Measurements from ENCODE around the gene H2BW2. TPM values are rescaled to one million over a fixed set of nuclear protein-coding genes. Genes with fewer than 3 reads are reported as not detected.

H2BW2 gene
- polyA plus RNA-seq, 2 of the 4 experiments (the other 2 are of a cell fraction): not detected

GRCh38 chrX:104084534-104085277 is 45.0 kb downstream of the H2BW2 start:
- ATAC-seq: no peak
- no peak for TF ChIP-seq PHF8 (IDR thresholded peaks at IDR 0.05; ENCODE audit: borderline replicate concordance, low read depth)
- Histone ChIP-seq H3K9me3 (no peaks in the 10 kb centered on the region), H3K27ac (no peak overlapping the region), H3K4me3 (no peak overlapping the region), H3K4me1 (no peaks in the 10 kb centered on the region), H3K4me2 (no peak overlapping the region)
- no peak for FAIRE-seq
- 13% methylated on average over 4 of the region's 5 CpGs for WGBS (ENCODE audit: missing lambda C conversion rate)
- ChIA-PET CTCF (no interaction called here), POLR2A (no interaction called here)
- DNase-seq (ENCODE audit: low read depth in 1 of 2, low spot score in 1 of 2): no peak

DNA sequence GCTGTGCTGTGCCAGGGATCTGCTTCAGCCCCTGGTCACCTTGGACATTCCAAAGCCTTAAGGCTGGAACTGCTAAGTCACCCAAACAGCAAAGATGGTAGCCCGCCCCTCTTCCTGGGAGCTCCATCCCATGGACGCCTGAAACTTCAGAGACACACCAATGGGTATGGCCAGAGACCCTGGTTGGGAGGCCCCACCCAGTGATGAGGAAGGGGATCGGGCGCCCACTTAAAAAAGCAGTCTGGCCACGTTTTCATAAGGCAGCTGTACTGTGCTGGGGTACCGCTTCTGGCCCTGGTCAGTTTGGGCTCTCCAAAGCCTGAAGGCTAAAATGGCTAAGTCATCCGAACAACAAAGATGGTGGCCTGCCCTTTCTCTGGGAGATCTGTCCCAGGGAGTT is 45.7 kb downstream of the H2BW2 start:
- 65% methylated on average over 4 of the region's 7 CpGs for WGBS (ENCODE audit: missing lambda C conversion rate)
- ATAC-seq (no peak), FAIRE-seq (no peak), DNase-seq (ENCODE audit: low read depth in 1 of 2, low spot score in 1 of 2) (no peak)
- ChIA-PET POLR2A (no interaction called here), CTCF (interaction anchor here (0.7 kb wide), 1 partner anchor 28 kb away, joined by 3 read pairs; no protein-coding TSS in a partner anchor)
- Histone ChIP-seq H3K4me2 (no peak overlapping the region), H3K4me3 (no peak overlapping the region), H3K4me1 (no peaks in the 10 kb centered on the region), H3K27ac (no peak overlapping the region), H3K9me3 (no peaks in the 10 kb centered on the region)
- TF ChIP-seq CBX2 (IDR thresholded peaks at IDR 0.05; ENCODE audit: borderline replicate concordance, low read depth): no peak
- no peak for TF ChIP-seq HOXA7 (CRISPR knock-in tag; IDR thresholded peaks at IDR 0.05)
- no peak for TF ChIP-seq KDM5A (IDR thresholded peaks at IDR 0.05)
- TF ChIP-seq, protein P1, sequence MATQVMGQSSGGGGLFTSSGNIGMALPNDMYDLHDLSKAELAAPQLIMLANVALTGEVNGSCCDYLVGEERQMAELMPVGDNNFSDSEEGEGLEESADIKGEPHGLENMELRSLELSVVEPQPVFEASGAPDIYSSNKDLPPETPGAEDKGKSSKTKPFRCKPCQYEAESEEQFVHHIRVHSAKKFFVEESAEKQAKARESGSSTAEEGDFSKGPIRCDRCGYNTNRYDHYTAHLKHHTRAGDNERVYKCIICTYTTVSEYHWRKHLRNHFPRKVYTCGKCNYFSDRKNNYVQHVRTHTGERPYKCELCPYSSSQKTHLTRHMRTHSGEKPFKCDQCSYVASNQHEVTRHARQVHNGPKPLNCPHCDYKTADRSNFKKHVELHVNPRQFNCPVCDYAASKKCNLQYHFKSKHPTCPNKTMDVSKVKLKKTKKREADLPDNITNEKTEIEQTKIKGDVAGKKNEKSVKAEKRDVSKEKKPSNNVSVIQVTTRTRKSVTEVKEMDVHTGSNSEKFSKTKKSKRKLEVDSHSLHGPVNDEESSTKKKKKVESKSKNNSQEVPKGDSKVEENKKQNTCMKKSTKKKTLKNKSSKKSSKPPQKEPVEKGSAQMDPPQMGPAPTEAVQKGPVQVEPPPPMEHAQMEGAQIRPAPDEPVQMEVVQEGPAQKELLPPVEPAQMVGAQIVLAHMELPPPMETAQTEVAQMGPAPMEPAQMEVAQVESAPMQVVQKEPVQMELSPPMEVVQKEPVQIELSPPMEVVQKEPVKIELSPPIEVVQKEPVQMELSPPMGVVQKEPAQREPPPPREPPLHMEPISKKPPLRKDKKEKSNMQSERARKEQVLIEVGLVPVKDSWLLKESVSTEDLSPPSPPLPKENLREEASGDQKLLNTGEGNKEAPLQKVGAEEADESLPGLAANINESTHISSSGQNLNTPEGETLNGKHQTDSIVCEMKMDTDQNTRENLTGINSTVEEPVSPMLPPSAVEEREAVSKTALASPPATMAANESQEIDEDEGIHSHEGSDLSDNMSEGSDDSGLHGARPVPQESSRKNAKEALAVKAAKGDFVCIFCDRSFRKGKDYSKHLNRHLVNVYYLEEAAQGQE (IDR thresholded peaks at IDR 0.05): no peak
- TF ChIP-seq, protein P2, sequence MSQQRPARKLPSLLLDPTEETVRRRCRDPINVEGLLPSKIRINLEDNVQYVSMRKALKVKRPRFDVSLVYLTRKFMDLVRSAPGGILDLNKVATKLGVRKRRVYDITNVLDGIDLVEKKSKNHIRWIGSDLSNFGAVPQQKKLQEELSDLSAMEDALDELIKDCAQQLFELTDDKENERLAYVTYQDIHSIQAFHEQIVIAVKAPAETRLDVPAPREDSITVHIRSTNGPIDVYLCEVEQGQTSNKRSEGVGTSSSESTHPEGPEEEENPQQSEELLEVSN (IDR thresholded peaks at IDR 0.05; ENCODE audit: borderline replicate concordance, low read depth): no peak
- no peak for TF ChIP-seq POLR2AphosphoS2 (conservative IDR thresholded peaks at IDR 0.05; ENCODE audit: low read length)
- TF ChIP-seq CHD4 (IDR thresholded peaks at IDR 0.05; ENCODE audit: borderline replicate concordance): no peak
- TF ChIP-seq HOXB13 (CRISPR knock-in tag; IDR thresholded peaks at IDR 0.05; ENCODE audit: low read depth): no peak
- no peak for TF ChIP-seq FOXS1 (CRISPR knock-in tag; IDR thresholded peaks at IDR 0.05)
- TF ChIP-seq MAFK (IDR thresholded peaks at IDR 0.05; ENCODE audit: partially characterized antibody): no peak
- no peak for TF ChIP-seq ZNF302 (CRISPR knock-in tag; IDR thresholded peaks at IDR 0.05)
- no peak for TF ChIP-seq NR3C1 (IDR thresholded peaks at IDR 0.05)
- no peak for TF ChIP-seq POLR2A (IDR thresholded peaks at IDR 0.05; ENCODE audit: low read length)
- TF ChIP-seq ZC3H11A (IDR thresholded peaks at IDR 0.05): no peak
- no peak for TF ChIP-seq RCOR1 (IDR thresholded peaks at IDR 0.05; ENCODE audit: low read depth, low read length)

- CTCF ChIA-PET: interaction anchor here (0.7 to 1.0 kb wide), 2 partner anchors 27 to 50 kb away, joined by 3 read pairs; no protein-coding TSS in a partner anchor
- no peaks in the 10 kb centered on the region for H3K4me1 ChIP-seq
- no peaks in the 10 kb centered on the region for H3K9me3 ChIP-seq
- FAIRE-seq (no peak), ATAC-seq (no peak), DNase-seq (ENCODE audit: low read depth in 1 of 2, low spot score in 1 of 2) (no peak)
- H3K4me2 ChIP-seq: no peak overlapping the region
- 40% methylated on average over 3 of the region's 7 CpGs for WGBS (ENCODE audit: missing lambda C conversion rate)
- TF ChIP-seq GATA3 (IDR thresholded peaks at IDR 0.05; ENCODE audit: borderline replicate concordance): no peak
- TF ChIP-seq CBX2 (IDR thresholded peaks at IDR 0.05; ENCODE audit: borderline replicate concordance, low read depth): no peak
- TF ChIP-seq HOXA7 (CRISPR knock-in tag; IDR thresholded peaks at IDR 0.05): no peak
- no peak overlapping the region for H3K27ac ChIP-seq
- POLR2A ChIA-PET: no interaction called here
- no peak overlapping the region for H3K4me3 ChIP-seq
These were observed 46.2 kb downstream of the H2BW2 start for GRCh38 chrX:104085919-104086318.

Other genes starting within 250 kb of the H2BW2 start
- 0.15 and 0.16 TPM in 2 replicates for gene RAB9B, start 207.7 kb upstream of the H2BW2 start, polyA plus RNA-seq (2011; rRNA removed)
- 0.09 to 0.17 TPM (median 0.14 TPM) in 3 replicates for gene RAB9B, start 207.7 kb upstream of the H2BW2 start, polyA plus RNA-seq (2017; fragmentation: RNase III; extraction: RNeasy Plus Mini Kit Qiagen cat#74134 plus additional on column Dnase treatment)
- gene TMSB15B, start 77.3 kb upstream of the H2BW2 start, polyA plus RNA-seq (2011; rRNA removed): 8.4 and 12.2 TPM in 2 replicates
- gene TMSB15B, start 77.3 kb upstream of the H2BW2 start, polyA plus RNA-seq (2017; fragmentation: RNase III; extraction: RNeasy Plus Mini Kit Qiagen cat#74134 plus additional on column Dnase treatment): 5.3 to 8.0 TPM (median 6.5 TPM) in 3 replicates
- gene H2BW1, start 26.2 kb upstream of the H2BW2 start, polyA plus RNA-seq (2011; rRNA removed): not detected in 2 replicates
- not detected in 3 replicates for gene H2BW1, start 26.2 kb upstream of the H2BW2 start, polyA plus RNA-seq (2017; fragmentation: RNase III; extraction: RNeasy Plus Mini Kit Qiagen cat#74134 plus additional on column Dnase treatment)
- 0.81 and 1.1 TPM in 2 replicates for gene TMSB15C, start 36.3 kb downstream of the H2BW2 start, polyA plus RNA-seq (2011; rRNA removed)
- 0.58 to 0.96 TPM (median 0.79 TPM) in 3 replicates for gene TMSB15C, start 36.3 kb downstream of the H2BW2 start, polyA plus RNA-seq (2017; fragmentation: RNase III; extraction: RNeasy Plus Mini Kit Qiagen cat#74134 plus additional on column Dnase treatment)
- 0.26 and 0.35 TPM in 2 replicates for gene ZCCHC18, start 72.6 kb downstream of the H2BW2 start, polyA plus RNA-seq (2011; rRNA removed)
- gene ZCCHC18, start 72.6 kb downstream of the H2BW2 start, polyA plus RNA-seq (2017; fragmentation: RNase III; extraction: RNeasy Plus Mini Kit Qiagen cat#74134 plus additional on column Dnase treatment): 0.14 to 0.22 TPM (median 0.19 TPM) in 3 replicates
- gene SLC25A53, start 117.1 kb downstream of the H2BW2 start, polyA plus RNA-seq (2011; rRNA removed): 3.3 and 5.0 TPM in 2 replicates
- gene SLC25A53, start 117.1 kb downstream of the H2BW2 start, polyA plus RNA-seq (2017; fragmentation: RNase III; extraction: RNeasy Plus Mini Kit Qiagen cat#74134 plus additional on column Dnase treatment): 4.6 to 5.5 TPM (median 4.9 TPM) in 3 replicates
- 16.6 and 20.1 TPM in 2 replicates for gene FAM199X, start 126.5 kb downstream of the H2BW2 start, polyA plus RNA-seq (2011; rRNA removed)
- gene FAM199X, start 126.5 kb downstream of the H2BW2 start, polyA plus RNA-seq (2017; fragmentation: RNase III; extraction: RNeasy Plus Mini Kit Qiagen cat#74134 plus additional on column Dnase treatment): 24.2 to 26.4 TPM (median 25.8 TPM) in 3 replicates
- 0.05 TPM in 1 of 2 replicates, not detected in the other for gene ESX1, start 215.0 kb downstream of the H2BW2 start, polyA plus RNA-seq (2011; rRNA removed)
- 0.05 TPM in 1 of 3 replicates, not detected in the others for gene ESX1, start 215.0 kb downstream of the H2BW2 start, polyA plus RNA-seq (2017; fragmentation: RNase III; extraction: RNeasy Plus Mini Kit Qiagen cat#74134 plus additional on column Dnase treatment)

Data from A549 (cell line).